Calu3 (cell line): Measurements from ENCODE around the gene IL3. TPM values are rescaled to one million over a fixed set of nuclear protein-coding genes. Genes with fewer than 3 reads are reported as not detected.

ENCODE experiments used
- BruUV-seq: library from RNA; stranded (reverse); fragments of 400-500 nt; replicated peaks from 2 replicates; lab custom pipeline; 2021; lab: Mats Ljungman, UMichigan
- CTCF ChIA-PET: fragments of 300-600 bp; sonication (Branson Sonifier 250); formaldehyde crosslinking; loops from one replicate; lab custom pipeline; 2022; ENCODE audit warnings: antibody characterized with exemption; lab: Charles Lee
- DNase-seq: peaks from one replicate; pipeline ENCODE4 v3.0.0; 2022
- H3K27ac Mint-ChIP-seq: one replicate; pipeline ENCODE4 v1.8.0; 2022; ENCODE audit warnings: mixed read lengths; ENCODE audit not compliant: unreplicated experiment
- H3K27me3 Mint-ChIP-seq: one replicate; pipeline ENCODE4 v1.8.0; 2022; ENCODE audit warnings: mixed read lengths; ENCODE audit not compliant: unreplicated experiment
- H3K36me3 Mint-ChIP-seq: one replicate; pipeline ENCODE4 v1.8.0; 2022; ENCODE audit warnings: mild to moderate bottlenecking, moderate library complexity, mixed read lengths; ENCODE audit not compliant: insufficient read depth, unreplicated experiment
- H3K4me1 Mint-ChIP-seq: one replicate; pipeline ENCODE4 v1.8.0; 2022; ENCODE audit warnings: mild to moderate bottlenecking, low read depth, mixed read lengths; ENCODE audit not compliant: unreplicated experiment
- H3K4me3 Mint-ChIP-seq: one replicate; pipeline ENCODE4 v1.8.0; 2022; ENCODE audit warnings: mild to moderate bottlenecking, low read depth, moderate library complexity, mixed read lengths; ENCODE audit not compliant: unreplicated experiment
- H3K9me3 Mint-ChIP-seq: one replicate; pipeline ENCODE4 v1.8.0; 2022; ENCODE audit warnings: low read depth, mixed read lengths; ENCODE audit not compliant: unreplicated experiment
- intact Hi-C: fragments of 100-400 bp; cut with micrococcal nuclease; formaldehyde crosslinking; loops from one replicate; pipeline ENCODE4 v1.10.0; 2022; ENCODE audit not compliant: unreplicated experiment
- total RNA-seq: library from RNA; stranded (reverse); gene quantifications from 2 replicates; pipeline ENCODE4 v1.2.3, GENCODE V29; 2022
- TF ChIP-seq, protein P1 (sequence below): fragments of 200-600 bp; IDR thresholded peaks from one replicate; pipeline ENCODE4 v1.8.0; 2022; ENCODE audit warnings: antibody characterized with exemption; ENCODE audit not compliant: unreplicated experiment

IL3 gene
- total RNA-seq, 1 experiment from 2014 or later: not detected

DNA sequence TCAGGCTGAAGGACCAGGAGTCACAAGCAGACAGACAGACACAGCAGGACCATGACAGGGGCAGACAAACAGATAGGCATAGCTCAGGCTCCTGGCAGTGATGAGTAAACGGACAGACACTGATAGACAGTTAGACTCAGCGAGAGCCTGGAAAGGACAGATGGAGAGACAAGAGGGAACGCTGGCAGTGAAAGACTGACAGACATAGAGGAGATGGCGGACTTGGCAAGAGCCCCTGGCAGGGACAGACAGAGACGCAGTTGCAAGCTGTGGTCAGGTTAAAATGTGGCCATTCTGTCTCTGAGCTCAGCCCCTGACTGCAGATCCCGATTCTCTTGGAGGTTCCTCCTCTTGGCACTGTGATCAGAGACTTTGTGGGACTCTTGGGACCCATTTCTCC lies 26.7 kb downstream of the IL3 start:
- BruUV-seq: no TSS peak
- CTCF ChIA-PET: interaction anchor here (1.3 kb wide), 1 partner anchor 15 kb away, joined by 4 read pairs; no protein-coding TSS in a partner anchor
- H3K36me3 Mint-ChIP-seq: no peaks in the 10 kb centered on the region

DNA sequence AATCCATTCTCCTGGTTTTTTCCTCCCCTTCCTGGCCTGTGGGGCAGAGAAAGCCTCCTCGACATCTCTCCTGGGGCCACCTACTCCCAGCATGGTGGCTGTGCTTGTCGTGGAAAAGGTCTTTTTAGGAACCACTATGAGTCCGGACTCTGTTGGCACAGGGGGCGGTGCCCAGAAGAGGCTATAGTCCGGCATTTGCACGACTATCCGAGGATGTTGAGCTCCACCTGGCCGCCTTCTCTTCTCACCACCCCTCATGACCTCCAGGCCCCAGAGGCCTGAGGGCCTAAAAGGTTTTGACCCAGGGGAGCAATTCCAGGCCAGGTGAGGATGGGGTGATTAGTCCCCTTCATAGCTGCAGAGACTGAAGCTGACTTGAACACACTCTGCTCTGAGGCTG lies 27.2 kb downstream of the IL3 start:
- CTCF ChIA-PET: interaction anchor here (0.6 kb wide), 1 partner anchor 38 kb away, joined by 4 read pairs; no protein-coding TSS in a partner anchor
- Mint-ChIP-seq H3K27me3 (no peaks in the 10 kb centered on the region), H3K9me3 (peaks cover 2% of the 10 kb centered on the region), H3K27ac (no peak overlapping the region), H3K4me1 (peaks cover 39% of the 10 kb centered on the region), H3K36me3 (no peaks in the 10 kb centered on the region), H3K4me3 (no peak overlapping the region)
- no TSS peak for BruUV-seq
- TF ChIP-seq, protein P1, sequence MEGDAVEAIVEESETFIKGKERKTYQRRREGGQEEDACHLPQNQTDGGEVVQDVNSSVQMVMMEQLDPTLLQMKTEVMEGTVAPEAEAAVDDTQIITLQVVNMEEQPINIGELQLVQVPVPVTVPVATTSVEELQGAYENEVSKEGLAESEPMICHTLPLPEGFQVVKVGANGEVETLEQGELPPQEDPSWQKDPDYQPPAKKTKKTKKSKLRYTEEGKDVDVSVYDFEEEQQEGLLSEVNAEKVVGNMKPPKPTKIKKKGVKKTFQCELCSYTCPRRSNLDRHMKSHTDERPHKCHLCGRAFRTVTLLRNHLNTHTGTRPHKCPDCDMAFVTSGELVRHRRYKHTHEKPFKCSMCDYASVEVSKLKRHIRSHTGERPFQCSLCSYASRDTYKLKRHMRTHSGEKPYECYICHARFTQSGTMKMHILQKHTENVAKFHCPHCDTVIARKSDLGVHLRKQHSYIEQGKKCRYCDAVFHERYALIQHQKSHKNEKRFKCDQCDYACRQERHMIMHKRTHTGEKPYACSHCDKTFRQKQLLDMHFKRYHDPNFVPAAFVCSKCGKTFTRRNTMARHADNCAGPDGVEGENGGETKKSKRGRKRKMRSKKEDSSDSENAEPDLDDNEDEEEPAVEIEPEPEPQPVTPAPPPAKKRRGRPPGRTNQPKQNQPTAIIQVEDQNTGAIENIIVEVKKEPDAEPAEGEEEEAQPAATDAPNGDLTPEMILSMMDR: no peak
- intact Hi-C loops: no loop called here
- DNase-seq: no peak

More for the DNA sequence above, 26.7 kb downstream of the IL3 start:
- Mint-ChIP-seq H3K27me3 (no peaks in the 10 kb centered on the region), H3K27ac (peak overlapping the region; percentile 14), H3K4me3 (no peak overlapping the region), H3K4me1 (peaks cover 39% of the 10 kb centered on the region), H3K9me3 (peaks cover 2% of the 10 kb centered on the region)
- intact Hi-C loops: no loop called here
- no peak for DNase-seq
- TF ChIP-seq, protein P1: no peak

DNA sequence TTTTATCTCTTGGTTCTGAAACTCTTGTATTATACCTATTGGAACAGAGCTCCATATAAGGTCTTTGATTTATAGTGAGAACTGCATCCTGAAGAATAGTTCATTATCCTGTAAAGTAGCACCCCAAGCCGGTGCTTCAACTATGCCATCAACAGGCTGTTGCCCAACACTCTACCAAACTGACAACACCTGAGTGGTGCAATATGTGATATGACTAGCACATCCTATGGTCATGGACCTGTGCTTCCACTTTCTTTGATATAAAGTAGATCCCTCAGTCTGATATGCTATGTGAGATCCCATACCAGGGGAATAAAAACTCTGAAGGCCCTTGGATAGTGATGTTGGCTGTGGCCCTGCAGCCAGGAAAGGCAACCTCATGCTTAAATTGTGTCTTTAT lies 28.9 kb downstream of the IL3 start:
- CTCF ChIA-PET: interaction anchor here (0.6 to 0.8 kb wide), 2 partner anchors 15 to 45 kb away, joined by 3 to 6 read pairs; no protein-coding TSS in a partner anchor
- Mint-ChIP-seq H3K9me3 (peaks cover 2% of the 10 kb centered on the region), H3K27ac (no peak overlapping the region), H3K4me3 (no peak overlapping the region), H3K4me1 (peaks cover 48% of the 10 kb centered on the region), H3K27me3 (no peaks in the 10 kb centered on the region), H3K36me3 (no peaks in the 10 kb centered on the region)
- intact Hi-C loops: no loop called here
- TF ChIP-seq, protein P1: no peak
- no peak for DNase-seq
- no TSS peak for BruUV-seq

DNA sequence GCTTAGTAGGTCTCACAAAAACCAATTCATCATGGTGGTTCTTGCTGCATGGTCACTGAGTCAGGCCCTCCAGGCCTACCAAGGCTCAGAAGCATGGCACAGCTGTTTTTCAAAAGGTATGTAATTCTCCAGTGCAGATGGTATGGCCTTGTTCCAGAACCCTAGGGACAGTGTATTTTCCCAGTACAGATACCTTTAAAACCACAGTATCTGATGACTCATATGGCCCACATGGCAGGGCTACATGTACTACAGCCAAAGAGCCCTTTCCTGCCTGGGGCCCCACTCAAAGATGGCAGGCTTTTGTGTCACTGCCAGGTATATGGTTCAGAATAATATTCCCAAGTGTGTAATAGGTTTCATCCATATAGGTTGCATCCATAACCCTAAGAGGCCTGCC lies 29.7 kb downstream of the IL3 start:
- peak; percentile 50 for DNase-seq
- TF ChIP-seq, protein P1: no peak
- Mint-ChIP-seq H3K9me3 (peaks cover 2% of the 10 kb centered on the region), H3K27me3 (no peaks in the 10 kb centered on the region), H3K4me1 (peaks cover 52% of the 10 kb centered on the region), H3K27ac (no peak overlapping the region), H3K36me3 (no peaks in the 10 kb centered on the region), H3K4me3 (no peak overlapping the region)
- no TSS peak for BruUV-seq
- CTCF ChIA-PET: interaction anchor here (0.6 kb wide), 1 partner anchor 14 kb away, joined by 6 read pairs; no protein-coding TSS in a partner anchor
- intact Hi-C loops: no loop called here
